ENCODE measurements around the gene PTPA.

PTPA gene

GRCh38 chr9:129110740-129111527, at the start of gene PTPA, which contains the start of gene CRAT:
PTPA (plus strand) TSS chr9:129111415; CDS start chr9:129111601, 186 bp downstream.
CRAT (minus strand) TSS chr9:129110793; CDS start chr9:129110509, 284 bp downstream.
- H3K4me3 ChIP-seq (ENCODE audit: low read depth, low read length): peak within 1 kb of the TSS; percentile 83
- peak; percentile 94 for DNase-seq (ENCODE audit: low read depth)
- TF ChIP-seq MAX (IDR thresholded peaks at IDR 0.05; ENCODE audit: low read depth, low read length): peak; percentile 78
- TF ChIP-seq POLR2A (IDR thresholded peaks at IDR 0.05; ENCODE audit: extremely low read depth, insufficient read length): peak; percentile 56
- peak; percentile 38; the same call in 1 of the 2 replicates for TF ChIP-seq MYC (IDR thresholded peaks at IDR 0.05; ENCODE audit: low read depth, low read length)
- no peak for TF ChIP-seq CTCF (IDR thresholded peaks at IDR 0.05; ENCODE audit: low read depth, low read length)

- H3K4me3 ChIP-seq (ENCODE audit: low read depth, low read length): no peak overlapping the region
- no peak for DNase-seq (ENCODE audit: low read depth)
- TF ChIP-seq MYC (IDR thresholded peaks at IDR 0.05; ENCODE audit: low read depth, low read length): no peak
- no peak for TF ChIP-seq POLR2A (IDR thresholded peaks at IDR 0.05; ENCODE audit: extremely low read depth, insufficient read length)
- no peak for TF ChIP-seq CTCF (IDR thresholded peaks at IDR 0.05; ENCODE audit: low read depth, low read length)
- TF ChIP-seq MAX (IDR thresholded peaks at IDR 0.05; ENCODE audit: low read depth, low read length): no peak
These were observed 48.2 kb upstream of the PTPA start for GRCh38 chr9:129063061-129063460.

- DNase-seq (ENCODE audit: low read depth): peak; percentile 92
- TF ChIP-seq MYC (IDR thresholded peaks at IDR 0.05; ENCODE audit: low read depth, low read length) (no peak), POLR2A (IDR thresholded peaks at IDR 0.05; ENCODE audit: extremely low read depth, insufficient read length) (no peak)
These were observed 46.7 kb upstream of the PTPA start for GRCh38 chr9:129064499-129064908.

GRCh38 chr9:129068110-129068509, 43.1 kb upstream of the PTPA start:
- no peak for TF ChIP-seq MAX (IDR thresholded peaks at IDR 0.05; ENCODE audit: low read depth, low read length)
- no peak overlapping the region for H3K4me3 ChIP-seq (ENCODE audit: low read depth, low read length)

More at GRCh38 chr9:129064499-129064908, 46.7 kb upstream of the PTPA start:
- H3K4me3 ChIP-seq (ENCODE audit: low read depth, low read length): no peak overlapping the region

GRCh38 chr9:129068990-129069861, 42.0 kb upstream of the PTPA start:
- no peak overlapping the region for H3K4me3 ChIP-seq (ENCODE audit: low read depth, low read length)
- DNase-seq (ENCODE audit: low read depth): peak; percentile 98
- TF ChIP-seq POLR2A (IDR thresholded peaks at IDR 0.05; ENCODE audit: extremely low read depth, insufficient read length) (peak; percentile 36), CTCF (IDR thresholded peaks at IDR 0.05; ENCODE audit: low read depth, low read length) (no peak), MYC (IDR thresholded peaks at IDR 0.05; ENCODE audit: low read depth, low read length) (peak; percentile 99), MAX (IDR thresholded peaks at IDR 0.05; ENCODE audit: low read depth, low read length) (peak; percentile 100)

More at GRCh38 chr9:129068110-129068509, 43.1 kb upstream of the PTPA start:
- no peak for DNase-seq (ENCODE audit: low read depth)

GRCh38 chr9:129069862-129070641, 41.2 kb upstream of the PTPA start:
- no peak for DNase-seq (ENCODE audit: low read depth)
- no peak overlapping the region for H3K4me3 ChIP-seq (ENCODE audit: low read depth, low read length)
- TF ChIP-seq POLR2A (IDR thresholded peaks at IDR 0.05; ENCODE audit: extremely low read depth, insufficient read length): no peak
- no peak for TF ChIP-seq CTCF (IDR thresholded peaks at IDR 0.05; ENCODE audit: low read depth, low read length)
- TF ChIP-seq MYC (IDR thresholded peaks at IDR 0.05; ENCODE audit: low read depth, low read length): no peak
- no peak for TF ChIP-seq MAX (IDR thresholded peaks at IDR 0.05; ENCODE audit: low read depth, low read length)
